ENCODE results near the gene NMUR1.

The NMUR1 gene

DNA sequence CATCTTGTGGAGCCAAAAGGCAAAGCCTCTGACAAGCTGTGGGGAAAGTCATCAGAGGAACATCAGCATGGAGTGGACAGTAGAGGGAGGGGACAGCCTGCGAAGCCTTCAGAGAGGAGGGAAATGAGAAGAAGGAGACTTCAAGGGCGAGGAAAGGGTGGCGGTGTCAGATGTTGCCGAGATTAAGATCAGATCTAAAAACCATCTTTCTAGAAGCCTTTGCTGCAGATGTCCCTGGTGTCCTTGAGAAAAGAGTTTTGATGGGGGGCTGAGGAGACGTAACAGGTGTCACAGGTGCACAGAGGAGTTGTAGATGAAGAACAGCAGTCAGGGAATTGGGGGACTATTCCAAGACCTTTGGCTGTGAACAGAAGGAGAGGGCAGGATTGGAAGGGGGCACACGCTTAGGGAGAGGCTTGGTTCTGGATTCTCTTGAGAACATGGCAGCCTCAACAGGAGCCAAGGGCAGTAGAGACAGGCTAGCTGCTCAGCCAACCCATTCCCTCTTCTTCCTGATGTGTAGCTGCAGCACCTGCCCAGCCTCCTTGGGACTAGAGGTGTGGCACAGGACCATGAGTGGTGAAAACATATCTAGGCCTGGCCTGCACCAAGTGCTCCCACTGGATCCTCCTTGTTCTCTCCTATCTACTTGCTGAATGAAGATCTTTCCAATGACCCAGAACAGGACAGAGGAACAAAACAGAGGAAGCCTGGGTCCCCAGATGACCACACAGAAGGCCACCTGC lies 43.2 kb downstream of the NMUR1 start:
- DNase-seq (ENCODE audit: low read depth, low spot score), result no peak

DNA sequence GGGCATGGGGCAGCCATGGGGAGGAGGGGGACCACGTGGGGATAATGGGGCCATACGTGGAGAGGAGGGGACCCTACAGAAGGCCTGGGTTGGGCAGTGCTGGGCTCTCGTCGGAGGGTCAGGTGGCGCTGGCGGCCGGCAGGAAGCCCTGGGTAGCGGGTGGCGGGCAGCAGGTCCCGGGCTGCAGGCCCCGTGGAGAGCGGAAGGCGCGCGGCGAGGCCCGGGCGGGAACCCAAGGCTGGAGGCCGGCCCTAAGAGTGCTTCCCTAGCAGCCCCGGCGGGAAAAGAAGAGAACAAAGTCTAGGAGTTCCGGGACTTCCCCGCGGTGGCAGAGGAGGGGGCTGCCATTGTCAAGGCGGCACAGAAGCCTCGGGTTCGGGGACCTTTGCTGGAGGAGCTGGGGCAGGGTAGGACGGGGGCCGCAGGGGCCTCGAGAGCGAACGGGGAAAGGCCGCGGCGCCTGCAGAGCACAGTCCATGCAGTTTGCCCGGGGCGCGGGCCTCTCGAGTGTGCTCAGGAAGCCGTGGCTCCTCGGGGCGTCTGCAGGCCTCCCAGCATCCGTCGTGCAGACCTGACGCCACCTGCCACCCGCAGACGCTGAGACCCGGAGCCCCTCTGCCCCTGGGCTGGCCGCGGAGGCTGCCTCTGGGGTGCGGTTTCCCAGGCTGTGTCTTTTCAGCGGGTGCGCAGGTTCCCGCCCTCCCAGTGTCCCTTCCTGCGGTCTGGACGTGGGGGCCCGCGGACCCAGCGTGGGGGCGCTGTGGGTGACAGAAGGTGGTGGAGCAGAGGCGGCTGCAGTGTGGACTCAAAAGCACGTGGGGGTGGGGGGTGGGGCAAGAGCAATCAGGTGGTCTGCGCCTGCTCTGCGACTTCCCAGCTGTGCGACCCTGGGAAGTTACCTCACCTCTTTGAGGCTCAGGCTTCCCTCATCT lies 46.6 kb downstream of the NMUR1 start:
- no peak for DNase-seq (ENCODE audit: low read depth, low spot score)

GRCh38 chr2:231482806-231483391 lies 47.3 kb downstream of the NMUR1 start:
- peak; percentile 62 for DNase-seq (ENCODE audit: low read depth, low spot score)

DNA sequence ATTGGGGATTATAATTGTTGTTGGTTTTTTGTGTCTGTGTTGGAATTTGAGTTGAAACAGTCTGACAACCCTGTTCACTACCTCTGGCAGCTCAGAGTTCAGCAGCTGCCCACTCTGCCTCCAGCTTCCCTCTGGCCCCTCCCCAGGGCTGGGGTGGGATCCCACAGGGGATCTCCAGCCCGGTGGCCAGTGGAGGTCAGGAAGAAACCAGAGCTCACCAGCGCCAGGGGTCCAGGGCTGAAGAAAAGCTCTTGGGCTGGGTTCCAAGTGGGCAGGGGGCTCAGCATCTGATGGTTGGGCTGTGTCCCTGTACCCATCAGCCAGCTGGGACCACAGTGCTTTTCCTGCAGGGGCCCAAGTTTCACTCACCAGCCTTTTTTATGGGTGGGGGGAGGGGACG lies 49.5 kb downstream of the NMUR1 start:
- DNase-seq (ENCODE audit: low read depth, low spot score), result no peak

GRCh38 chr2:231479455-231479854 lies 50.8 kb downstream of the NMUR1 start:
- DNase-seq (ENCODE audit: low read depth, low spot score), result no peak

DNA sequence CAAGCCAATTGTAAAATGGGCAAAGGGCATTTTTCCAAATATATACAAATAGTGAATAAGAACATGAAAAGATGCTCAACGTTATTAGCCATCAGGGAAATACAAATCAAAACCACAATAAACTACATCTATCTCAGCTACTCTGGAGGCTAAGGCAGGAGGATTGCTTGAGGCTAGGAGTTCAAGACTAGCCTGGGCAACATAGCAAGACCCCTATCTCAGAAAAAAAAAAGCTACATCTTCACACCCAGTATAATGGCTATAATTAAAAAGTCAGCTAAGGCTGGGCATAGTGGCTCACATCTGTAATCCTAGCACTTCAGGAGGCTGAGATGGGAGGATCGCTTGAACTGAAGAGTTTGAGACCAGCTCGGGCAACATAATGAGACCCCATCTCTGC lies 53.3 kb downstream of the NMUR1 start:
- DNase-seq (ENCODE audit: low read depth, low spot score), result no peak

GRCh38 chr2:231475965-231476364 lies 54.3 kb downstream of the NMUR1 start:
- DNase-seq (ENCODE audit: low read depth, low spot score), result no peak
